GM23338 (cell line): Measurements from ENCODE around the gene PLEKHA7. TPM values are rescaled to one million over a fixed set of nuclear protein-coding genes. Genes with fewer than 3 reads are reported as not detected.

Source experiments
- POLR2AphosphoS5 ChIP-seq: IDR thresholded peaks from 2 replicates; pipeline ENCODE4 v1.6.1; 2016; ENCODE audit warnings: antibody characterized with exemption, low read depth
- polyA plus RNA-seq: library from polyadenylated mRNA; unstranded; fragments of >200 nt; fragmentation: Nextera tagmentation; extraction: Ambion mirVana; gene quantifications from 2 replicates; pipeline ENCODE4 v1.2.1, GENCODE V29; 2016
- total RNA-seq: library from RNA; depleted of rRNA; stranded (reverse); fragments of >200 nt; shearing (Covaris generic); gene quantifications from 2 replicates; pipeline ENCODE4 v1.2.3, GENCODE V29; 2014
- TF ChIP-seq, protein P1 (sequence below): fragments of 250-450 bp; sonication (Bioruptor Pico); IDR thresholded peaks from 2 replicates; pipeline ENCODE4 v1.5.0; 2020; ENCODE audit warnings: mild to moderate bottlenecking, moderate library complexity
- TF ChIP-seq, protein P2 (sequence below): IDR thresholded peaks from one replicate; pipeline ENCODE4 v1.6.1; 2018; ENCODE audit warnings: antibody characterized with exemption; ENCODE audit not compliant: unreplicated experiment
- TF ChIP-seq, protein P3 (sequence below), 2 experiments: fragments of 200-600 bp in 1 of 2; sonication (generic) in 1 of 2; conservative IDR thresholded peaks; 2 replicates each; pipeline versions ENCODE4 v1.5.1 to v1.6.1; 2016 to 2017; ENCODE audit warnings: antibody characterized with exemption in 2 of 2, low read depth in 2 of 2, mild to moderate bottlenecking in 2 of 2, moderate library complexity in 1 of 2

PLEKHA7 gene
- total and polyA plus RNA-seq, 2 experiments from 2014 or later, result 9.7 to 15.8 TPM

DNA sequence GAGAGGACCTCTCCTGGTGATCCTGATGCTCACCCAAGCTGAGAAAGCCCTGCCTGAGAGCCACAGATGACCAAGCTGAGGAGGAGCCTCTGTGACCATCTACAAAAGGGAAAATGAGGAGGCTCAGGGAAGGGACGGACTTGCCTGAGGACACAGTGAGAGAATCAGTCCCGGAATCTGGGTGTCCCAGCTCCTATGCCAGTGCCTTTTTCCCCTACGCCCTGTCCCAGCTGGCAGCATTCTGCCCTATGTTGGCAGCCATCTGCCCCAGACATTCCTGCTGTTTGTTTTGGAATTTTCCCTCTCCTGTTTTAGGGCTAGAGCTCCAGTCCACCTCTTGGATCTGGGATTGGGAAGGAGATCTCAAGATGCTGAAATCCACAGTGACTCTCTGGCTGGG lies 221.2 kb downstream of the PLEKHA7 start (continued):
- TF ChIP-seq, protein P1, sequence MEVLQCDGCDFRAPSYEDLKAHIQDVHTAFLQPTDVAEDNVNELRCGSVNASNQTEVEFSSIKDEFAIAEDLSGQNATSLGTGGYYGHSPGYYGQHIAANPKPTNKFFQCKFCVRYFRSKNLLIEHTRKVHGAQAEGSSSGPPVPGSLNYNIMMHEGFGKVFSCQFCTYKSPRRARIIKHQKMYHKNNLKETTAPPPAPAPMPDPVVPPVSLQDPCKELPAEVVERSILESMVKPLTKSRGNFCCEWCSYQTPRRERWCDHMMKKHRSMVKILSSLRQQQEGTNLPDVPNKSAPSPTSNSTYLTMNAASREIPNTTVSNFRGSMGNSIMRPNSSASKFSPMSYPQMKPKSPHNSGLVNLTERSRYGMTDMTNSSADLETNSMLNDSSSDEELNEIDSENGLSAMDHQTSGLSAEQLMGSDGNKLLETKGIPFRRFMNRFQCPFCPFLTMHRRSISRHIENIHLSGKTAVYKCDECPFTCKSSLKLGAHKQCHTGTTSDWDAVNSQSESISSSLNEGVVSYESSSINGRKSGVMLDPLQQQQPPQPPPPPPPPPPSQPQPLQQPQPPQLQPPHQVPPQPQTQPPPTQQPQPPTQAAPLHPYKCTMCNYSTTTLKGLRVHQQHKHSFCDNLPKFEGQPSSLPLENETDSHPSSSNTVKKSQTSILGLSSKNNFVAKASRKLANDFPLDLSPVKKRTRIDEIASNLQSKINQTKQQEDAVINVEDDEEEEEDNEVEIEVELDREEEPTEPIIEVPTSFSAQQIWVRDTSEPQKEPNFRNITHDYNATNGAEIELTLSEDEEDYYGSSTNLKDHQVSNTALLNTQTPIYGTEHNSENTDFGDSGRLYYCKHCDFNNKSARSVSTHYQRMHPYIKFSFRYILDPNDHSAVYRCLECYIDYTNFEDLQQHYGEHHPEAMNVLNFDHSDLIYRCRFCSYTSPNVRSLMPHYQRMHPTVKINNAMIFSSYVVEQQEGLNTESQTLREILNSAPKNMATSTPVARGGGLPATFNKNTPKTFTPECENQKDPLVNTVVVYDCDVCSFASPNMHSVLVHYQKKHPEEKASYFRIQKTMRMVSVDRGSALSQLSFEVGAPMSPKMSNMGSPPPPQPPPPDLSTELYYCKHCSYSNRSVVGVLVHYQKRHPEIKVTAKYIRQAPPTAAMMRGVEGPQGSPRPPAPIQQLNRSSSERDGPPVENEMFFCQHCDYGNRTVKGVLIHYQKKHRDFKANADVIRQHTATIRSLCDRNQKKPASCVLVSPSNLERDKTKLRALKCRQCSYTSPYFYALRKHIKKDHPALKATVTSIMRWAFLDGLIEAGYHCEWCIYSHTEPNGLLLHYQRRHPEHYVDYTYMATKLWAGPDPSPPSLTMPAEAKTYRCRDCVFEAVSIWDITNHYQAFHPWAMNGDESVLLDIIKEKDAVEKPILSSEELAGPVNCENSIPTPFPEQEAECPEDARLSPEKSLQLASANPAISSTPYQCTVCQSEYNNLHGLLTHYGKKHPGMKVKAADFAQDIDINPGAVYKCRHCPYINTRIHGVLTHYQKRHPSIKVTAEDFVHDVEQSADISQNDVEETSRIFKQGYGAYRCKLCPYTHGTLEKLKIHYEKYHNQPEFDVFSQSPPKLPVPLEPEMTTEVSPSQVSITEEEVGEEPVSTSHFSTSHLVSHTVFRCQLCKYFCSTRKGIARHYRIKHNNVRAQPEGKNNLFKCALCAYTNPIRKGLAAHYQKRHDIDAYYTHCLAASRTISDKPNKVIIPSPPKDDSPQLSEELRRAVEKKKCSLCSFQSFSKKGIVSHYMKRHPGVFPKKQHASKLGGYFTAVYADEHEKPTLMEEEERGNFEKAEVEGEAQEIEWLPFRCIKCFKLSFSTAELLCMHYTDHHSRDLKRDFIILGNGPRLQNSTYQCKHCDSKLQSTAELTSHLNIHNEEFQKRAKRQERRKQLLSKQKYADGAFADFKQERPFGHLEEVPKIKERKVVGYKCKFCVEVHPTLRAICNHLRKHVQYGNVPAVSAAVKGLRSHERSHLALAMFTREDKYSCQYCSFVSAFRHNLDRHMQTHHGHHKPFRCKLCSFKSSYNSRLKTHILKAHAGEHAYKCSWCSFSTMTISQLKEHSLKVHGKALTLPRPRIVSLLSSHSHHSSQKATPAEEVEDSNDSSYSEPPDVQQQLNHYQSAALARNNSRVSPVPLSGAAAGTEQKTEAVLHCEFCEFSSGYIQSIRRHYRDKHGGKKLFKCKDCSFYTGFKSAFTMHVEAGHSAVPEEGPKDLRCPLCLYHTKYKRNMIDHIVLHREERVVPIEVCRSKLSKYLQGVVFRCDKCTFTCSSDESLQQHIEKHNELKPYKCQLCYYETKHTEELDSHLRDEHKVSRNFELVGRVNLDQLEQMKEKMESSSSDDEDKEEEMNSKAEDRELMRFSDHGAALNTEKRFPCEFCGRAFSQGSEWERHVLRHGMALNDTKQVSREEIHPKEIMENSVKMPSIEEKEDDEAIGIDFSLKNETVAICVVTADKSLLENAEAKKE (CRISPR knock-in tag), result no peak
- TF ChIP-seq, protein P2, sequence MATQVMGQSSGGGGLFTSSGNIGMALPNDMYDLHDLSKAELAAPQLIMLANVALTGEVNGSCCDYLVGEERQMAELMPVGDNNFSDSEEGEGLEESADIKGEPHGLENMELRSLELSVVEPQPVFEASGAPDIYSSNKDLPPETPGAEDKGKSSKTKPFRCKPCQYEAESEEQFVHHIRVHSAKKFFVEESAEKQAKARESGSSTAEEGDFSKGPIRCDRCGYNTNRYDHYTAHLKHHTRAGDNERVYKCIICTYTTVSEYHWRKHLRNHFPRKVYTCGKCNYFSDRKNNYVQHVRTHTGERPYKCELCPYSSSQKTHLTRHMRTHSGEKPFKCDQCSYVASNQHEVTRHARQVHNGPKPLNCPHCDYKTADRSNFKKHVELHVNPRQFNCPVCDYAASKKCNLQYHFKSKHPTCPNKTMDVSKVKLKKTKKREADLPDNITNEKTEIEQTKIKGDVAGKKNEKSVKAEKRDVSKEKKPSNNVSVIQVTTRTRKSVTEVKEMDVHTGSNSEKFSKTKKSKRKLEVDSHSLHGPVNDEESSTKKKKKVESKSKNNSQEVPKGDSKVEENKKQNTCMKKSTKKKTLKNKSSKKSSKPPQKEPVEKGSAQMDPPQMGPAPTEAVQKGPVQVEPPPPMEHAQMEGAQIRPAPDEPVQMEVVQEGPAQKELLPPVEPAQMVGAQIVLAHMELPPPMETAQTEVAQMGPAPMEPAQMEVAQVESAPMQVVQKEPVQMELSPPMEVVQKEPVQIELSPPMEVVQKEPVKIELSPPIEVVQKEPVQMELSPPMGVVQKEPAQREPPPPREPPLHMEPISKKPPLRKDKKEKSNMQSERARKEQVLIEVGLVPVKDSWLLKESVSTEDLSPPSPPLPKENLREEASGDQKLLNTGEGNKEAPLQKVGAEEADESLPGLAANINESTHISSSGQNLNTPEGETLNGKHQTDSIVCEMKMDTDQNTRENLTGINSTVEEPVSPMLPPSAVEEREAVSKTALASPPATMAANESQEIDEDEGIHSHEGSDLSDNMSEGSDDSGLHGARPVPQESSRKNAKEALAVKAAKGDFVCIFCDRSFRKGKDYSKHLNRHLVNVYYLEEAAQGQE, result no peak
- TF ChIP-seq POLR2AphosphoS5, result no peak
- TF ChIP-seq, protein P3, sequence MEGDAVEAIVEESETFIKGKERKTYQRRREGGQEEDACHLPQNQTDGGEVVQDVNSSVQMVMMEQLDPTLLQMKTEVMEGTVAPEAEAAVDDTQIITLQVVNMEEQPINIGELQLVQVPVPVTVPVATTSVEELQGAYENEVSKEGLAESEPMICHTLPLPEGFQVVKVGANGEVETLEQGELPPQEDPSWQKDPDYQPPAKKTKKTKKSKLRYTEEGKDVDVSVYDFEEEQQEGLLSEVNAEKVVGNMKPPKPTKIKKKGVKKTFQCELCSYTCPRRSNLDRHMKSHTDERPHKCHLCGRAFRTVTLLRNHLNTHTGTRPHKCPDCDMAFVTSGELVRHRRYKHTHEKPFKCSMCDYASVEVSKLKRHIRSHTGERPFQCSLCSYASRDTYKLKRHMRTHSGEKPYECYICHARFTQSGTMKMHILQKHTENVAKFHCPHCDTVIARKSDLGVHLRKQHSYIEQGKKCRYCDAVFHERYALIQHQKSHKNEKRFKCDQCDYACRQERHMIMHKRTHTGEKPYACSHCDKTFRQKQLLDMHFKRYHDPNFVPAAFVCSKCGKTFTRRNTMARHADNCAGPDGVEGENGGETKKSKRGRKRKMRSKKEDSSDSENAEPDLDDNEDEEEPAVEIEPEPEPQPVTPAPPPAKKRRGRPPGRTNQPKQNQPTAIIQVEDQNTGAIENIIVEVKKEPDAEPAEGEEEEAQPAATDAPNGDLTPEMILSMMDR (conservative IDR thresholded peaks at IDR 0.05; ENCODE audit: low read depth in 2 of 2), result no peak
